HCT116 (cell line): ENCODE results near the gene HLA-F. TPM values are rescaled to one million over a fixed set of nuclear protein-coding genes. Genes with fewer than 3 reads are reported as not detected.

ENCODE experiments used
- ATAC-seq: fragments of 200-7000 bp; cut with Tn5 transposase; 2 replicates; pipeline ENCODE4 v1.9.1; 2020; ENCODE audit warnings: mild to moderate bottlenecking, moderate library complexity
- BruUV-seq: library from RNA; stranded (reverse); fragments of 400-500 nt; replicated peaks from 2 replicates; lab custom pipeline; 2021; lab: Mats Ljungman, UMichigan
- CTCF ChIA-PET: fragments of 300-600 bp; sonication (Branson Sonifier 250); formaldehyde crosslinking; loops from one replicate; lab custom pipeline; 2021; ENCODE audit warnings: antibody characterized with exemption; lab: Charles Lee
- POLR2A ChIA-PET: fragments of 300-600, 350-600 bp; sonication (Branson Sonifier 250); formaldehyde crosslinking; loops from one replicate; lab custom pipeline; 2021; ENCODE audit warnings: antibody characterized with exemption; lab: Charles Lee
- RAD21 ChIA-PET, 2 experiments: fragments of 300-600 bp; sonication (Branson Sonifier 250); formaldehyde crosslinking; loops; one replicate each; lab custom pipeline; 2023; ENCODE audit warnings: low total read pairs in 2 of 2; ENCODE audit not compliant: uncharacterized antibody in 2 of 2, unreplicated experiment in 2 of 2, low non-redundant PET in 1 of 2; lab: Charles Lee
- DNase-seq: peaks from one replicate; pipeline ENCODE4 v3.0.0-alpha.2; 2010; ENCODE audit warnings: low read depth, low spot score
- H2AFZ ChIP-seq: fragments of 200-600 bp; shearing (Covaris generic), sonication (generic); 2 replicates; pipeline ENCODE4 v1.6.1; 2017; ENCODE audit warnings: low read depth, mixed run types, mixed read lengths, antibody characterized with exemption, low read length; ENCODE audit not compliant: poor library complexity, severe bottlenecking
- H3K27ac ChIP-seq: 2 replicates; pipeline ENCODE4 v1.5.1; 2012; ENCODE audit warnings: low read depth, low read length
- H3K27me3 ChIP-seq: fragments of 200-600 bp; sonication (generic); 2 replicates; pipeline ENCODE4 v1.6.1; 2016; ENCODE audit warnings: mixed run types, low read length, mixed read lengths; ENCODE audit not compliant: insufficient read depth
- H3K36me3 ChIP-seq, 2 experiments: fragments of 200-500 bp in 1 of 2; fragments of 200-600 bp in 1 of 2; sonication (Bioruptor generic) in 1 of 2; sonication (generic) in 1 of 2; 2 replicates each; pipeline versions ENCODE4 v1.5.1 to v1.6.1; 2014 to 2016; ENCODE audit warnings: low read length in 2 of 2, inconsistent platforms in 1 of 2, mixed read lengths in 1 of 2, mixed run types in 1 of 2; ENCODE audit not compliant: insufficient read depth in 2 of 2, control insufficient read depth in 1 of 2
- H3K4me1 ChIP-seq, 2 experiments: fragments of 200-600 bp in 1 of 2; sonication (generic) in 1 of 2; 2 replicates each; pipeline versions ENCODE4 v1.5.1 to v1.6.1; 2012 to 2017; ENCODE audit warnings: low read length in 2 of 2, inconsistent platforms in 1 of 2, mild to moderate bottlenecking in 1 of 2, mixed read lengths in 1 of 2, mixed run types in 1 of 2, moderate library complexity in 1 of 2; ENCODE audit not compliant: insufficient read depth in 2 of 2, control insufficient read depth in 1 of 2
- H3K4me2 ChIP-seq: fragments of 200-600 bp; sonication (generic); 2 replicates; pipeline ENCODE4 v1.6.1; 2017; ENCODE audit warnings: mixed run types, low read length, mixed read lengths
- H3K4me3 ChIP-seq, 2 experiments: fragments of 200-600 bp in 1 of 2; sonication (generic) in 1 of 2; replicated peaks in 1 of 2; 2 replicates each; pipeline ENCODE4 v1.5.1; 2011 to 2016; ENCODE audit warnings: low read length in 2 of 2, control low read depth in 1 of 2, low read depth in 1 of 2, mild to moderate bottlenecking in 1 of 2, mixed read lengths in 1 of 2, mixed run types in 1 of 2
- H3K79me2 ChIP-seq: fragments of 200-600 bp; sonication (generic); 2 replicates; pipeline ENCODE4 v1.6.1; 2017; ENCODE audit warnings: mild to moderate bottlenecking, mixed run types, low read length, moderate library complexity, mixed read lengths; ENCODE audit not compliant: insufficient read depth
- H3K9ac ChIP-seq: fragments of 200-600 bp; sonication (generic); 2 replicates; pipeline ENCODE4 v1.6.1; 2016; ENCODE audit warnings: low read length, mixed read lengths
- H3K9me2 ChIP-seq: fragments of 200-600 bp; sonication (generic), shearing (Covaris generic); 2 replicates; pipeline ENCODE4 v1.6.1; 2017; ENCODE audit warnings: mixed run types, mild to moderate bottlenecking, moderate library complexity; ENCODE audit not compliant: insufficient read depth
- H3K9me3 ChIP-seq, 2 experiments: fragments of 200-500 bp in 1 of 2; fragments of 200-600 bp in 1 of 2; sonication (Bioruptor generic) in 1 of 2; sonication (generic) in 1 of 2; 2 replicates each; pipeline ENCODE4 v1.6.1; 2014 to 2017; ENCODE audit warnings: low read length in 2 of 2, mixed read lengths in 2 of 2, inconsistent platforms in 1 of 2, low read depth in 1 of 2, mild to moderate bottlenecking in 1 of 2, mixed run types in 1 of 2, moderate library complexity in 1 of 2; ENCODE audit not compliant: control insufficient read depth in 1 of 2, insufficient read depth in 1 of 2
- H4K20me1 ChIP-seq: fragments of 200-600 bp; sonication (generic), shearing (Covaris generic); 2 replicates; pipeline ENCODE4 v1.6.1; 2017; ENCODE audit warnings: mixed run types, mild to moderate bottlenecking, moderate library complexity; ENCODE audit not compliant: insufficient read depth
- CEBPB ChIP-seq: IDR thresholded peaks from 2 replicates; pipeline ENCODE4 v1.6.1; 2012; ENCODE audit warnings: low read depth
- EGR1 ChIP-seq: IDR thresholded peaks from 2 replicates; pipeline ENCODE4 v1.6.1; 2012; ENCODE audit warnings: low read depth
- ELF1 ChIP-seq: IDR thresholded peaks from 2 replicates; pipeline ENCODE4 v1.6.1; 2012; ENCODE audit warnings: low read depth, borderline replicate concordance
- FOSL1 ChIP-seq: IDR thresholded peaks from 2 replicates; pipeline ENCODE4 v1.6.1; 2012; ENCODE audit warnings: low read depth
- POLR2A ChIP-seq: IDR thresholded peaks from 2 replicates; pipeline ENCODE4 v1.7.0; 2011; ENCODE audit warnings: borderline replicate concordance; ENCODE audit not compliant: insufficient read depth, insufficient read length; ENCODE audit errors: extremely low read depth
- POLR2AphosphoS5 ChIP-seq: IDR thresholded peaks from 2 replicates; pipeline ENCODE4 v1.6.1; 2011; ENCODE audit warnings: mild to moderate bottlenecking, low read depth, low read length, moderate library complexity
- SRF ChIP-seq: IDR thresholded peaks from 2 replicates; pipeline ENCODE4 v1.6.1; 2012; ENCODE audit warnings: low read depth
- YY1 ChIP-seq: IDR thresholded peaks from 2 replicates; pipeline ENCODE4 v1.6.1; 2011; ENCODE audit warnings: low read length, low read depth, moderate library complexity, mild to moderate bottlenecking; ENCODE audit not compliant: insufficient replicate concordance; ENCODE audit errors: extremely low read depth
- ZNF274 ChIP-seq: fragments of 200-500 bp; sonication (Bioruptor generic); IDR thresholded peaks from 2 replicates; pipeline ENCODE4 v1.6.1; 2014; ENCODE audit warnings: mild to moderate bottlenecking, low read depth, low read length, inconsistent platforms
- intact Hi-C: fragments of 100-400 bp; cut with micrococcal nuclease; formaldehyde crosslinking; loops from 2 replicates; pipeline ENCODE4 v1.10.0; 2022
- total RNA-seq: library from RNA; stranded (reverse); gene quantifications from one replicate; pipeline ENCODE4 v1.2.1, GENCODE V29; 2021; ENCODE audit not compliant: unreplicated experiment
- TF ChIP-seq, protein P1 (sequence below): IDR thresholded peaks from 2 replicates; pipeline ENCODE4 v1.6.1; 2012
- TF ChIP-seq, protein P2 (sequence below), 3 experiments: fragments of 200-600 bp in 1 of 3; sonication (generic) in 1 of 3; IDR thresholded peaks in 2 of 3; conservative IDR thresholded peaks in 1 of 3; 2 replicates each; pipeline ENCODE4 v1.5.1; 2012 to 2017; ENCODE audit warnings: low read depth in 2 of 3, low read length in 2 of 3, antibody characterized with exemption in 1 of 3, borderline replicate concordance in 1 of 3, control low read depth in 1 of 3, mild to moderate bottlenecking in 1 of 3, mixed read lengths in 1 of 3, mixed run types in 1 of 3, moderate library complexity in 1 of 3; ENCODE audit not compliant: insufficient read depth in 1 of 3

HLA-F gene
- total RNA-seq, 1 experiment from 2014 or later, result 24.6 TPM

DNA sequence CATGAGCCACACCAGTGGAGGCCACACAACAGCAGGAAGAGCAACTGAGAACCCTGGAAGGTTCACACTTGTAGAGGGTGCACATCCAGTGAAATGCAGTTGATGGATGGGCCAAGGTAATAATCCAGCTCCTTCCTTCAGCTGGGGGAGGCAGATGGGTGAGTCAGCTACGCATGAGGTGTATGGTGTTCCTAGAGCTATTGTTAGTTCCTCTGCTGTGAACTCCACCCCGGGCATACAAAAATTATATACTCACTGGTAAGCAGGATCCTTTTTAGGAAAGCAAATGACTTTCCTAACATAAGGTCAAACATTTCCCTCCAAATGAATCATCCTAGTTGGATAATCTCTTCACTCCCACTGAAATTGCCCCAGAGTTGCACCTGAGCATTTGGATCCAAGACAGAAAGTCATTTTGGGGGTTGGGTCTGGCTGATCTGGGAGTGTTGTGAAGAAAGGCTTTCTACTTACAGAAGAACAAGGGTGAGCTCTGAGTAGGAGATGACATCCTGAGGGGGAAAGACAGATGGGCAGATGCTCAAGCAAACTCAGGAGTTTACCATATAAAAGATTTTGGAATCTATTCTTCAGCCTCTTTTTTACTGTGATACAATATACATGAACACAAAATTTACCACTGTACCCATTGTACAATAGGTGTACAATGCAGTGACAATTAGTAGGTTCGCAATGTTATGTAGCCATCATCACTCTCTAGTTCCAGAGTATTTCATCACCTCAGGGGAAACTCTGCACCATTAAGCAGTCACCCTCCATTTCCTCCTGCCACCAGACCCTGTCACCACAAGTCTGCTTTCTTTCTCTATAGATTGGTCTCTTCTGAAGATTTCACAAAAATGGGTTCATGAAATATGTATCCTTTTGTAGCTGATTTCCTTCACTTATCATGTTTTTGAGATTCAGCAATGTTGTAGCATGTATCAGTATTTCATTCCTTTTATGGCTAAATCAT, 11.1 kb downstream of the HLA-F start:
- no peaks in the 10 kb centered on the region for H3K36me3 ChIP-seq
- no peaks in the 10 kb centered on the region for H3K27me3 ChIP-seq
- POLR2A ChIA-PET, result no interaction called here
- BruUV-seq, result no TSS peak
- RAD21 ChIA-PET, result no interaction called here
- H3K79me2 ChIP-seq, result no peaks in the 10 kb centered on the region
- no peaks in the 10 kb centered on the region for H3K4me1 ChIP-seq
- H4K20me1 ChIP-seq, result no peaks in the 10 kb centered on the region
- no peaks in the 10 kb centered on the region for H3K9me2 ChIP-seq
- DNase-seq, result no peak
- no peak for ATAC-seq
- no peak for TF ChIP-seq ELF1
- no peak for TF ChIP-seq POLR2A
- no peak for TF ChIP-seq POLR2AphosphoS5
- no peak for TF ChIP-seq CEBPB
- TF ChIP-seq, protein P1, sequence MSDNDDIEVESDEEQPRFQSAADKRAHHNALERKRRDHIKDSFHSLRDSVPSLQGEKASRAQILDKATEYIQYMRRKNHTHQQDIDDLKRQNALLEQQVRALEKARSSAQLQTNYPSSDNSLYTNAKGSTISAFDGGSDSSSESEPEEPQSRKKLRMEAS, result no peak
- TF ChIP-seq SRF, result no peak
- no peak for TF ChIP-seq YY1
- no peak overlapping the region for H3K4me3 ChIP-seq
- intact Hi-C loops, result no loop called here
- CTCF ChIA-PET, result interaction anchor here (1.5 kb wide), 1 partner anchor 18 kb away, joined by 3 read pairs; no protein-coding TSS in a partner anchor
- no peak overlapping the region for H2AFZ ChIP-seq
- H3K9me3 ChIP-seq, result no peaks in the 10 kb centered on the region
- no peak overlapping the region for H3K9ac ChIP-seq
- H3K27ac ChIP-seq, result no peak overlapping the region
- H3K4me2 ChIP-seq, result no peak overlapping the region

- H3K27me3 ChIP-seq, result no peaks in the 10 kb centered on the region
- no peak overlapping the region for H3K4me3 ChIP-seq
- no peaks in the 10 kb centered on the region for H3K79me2 ChIP-seq
- POLR2A ChIA-PET, result no interaction called here
- intact Hi-C loops, result no loop called here
- H3K27ac ChIP-seq, result no peak overlapping the region
- no peaks in the 10 kb centered on the region for H3K4me1 ChIP-seq
- no peak overlapping the region for H3K9ac ChIP-seq
- no peaks in the 10 kb centered on the region for H3K36me3 ChIP-seq
- CTCF ChIA-PET, result interaction anchor here (0.9 to 2.3 kb wide), 2 partner anchors 12 to 98 kb away, joined by 3 to 17 read pairs; no protein-coding TSS in a partner anchor
- no TSS peak for BruUV-seq
- H3K4me2 ChIP-seq, result no peak overlapping the region
- ATAC-seq (no peak), DNase-seq (no peak)
- H3K9me3 ChIP-seq, result no peaks in the 10 kb centered on the region
- H2AFZ ChIP-seq, result no peak overlapping the region
- H3K9me2 ChIP-seq, result no peaks in the 10 kb centered on the region
- RAD21 ChIA-PET, result no interaction called here
- H4K20me1 ChIP-seq, result no peaks in the 10 kb centered on the region
- no peak for TF ChIP-seq FOSL1
- TF ChIP-seq SRF, result no peak
- TF ChIP-seq POLR2AphosphoS5, result no peak
- no peak for TF ChIP-seq POLR2A
- TF ChIP-seq, protein P2, sequence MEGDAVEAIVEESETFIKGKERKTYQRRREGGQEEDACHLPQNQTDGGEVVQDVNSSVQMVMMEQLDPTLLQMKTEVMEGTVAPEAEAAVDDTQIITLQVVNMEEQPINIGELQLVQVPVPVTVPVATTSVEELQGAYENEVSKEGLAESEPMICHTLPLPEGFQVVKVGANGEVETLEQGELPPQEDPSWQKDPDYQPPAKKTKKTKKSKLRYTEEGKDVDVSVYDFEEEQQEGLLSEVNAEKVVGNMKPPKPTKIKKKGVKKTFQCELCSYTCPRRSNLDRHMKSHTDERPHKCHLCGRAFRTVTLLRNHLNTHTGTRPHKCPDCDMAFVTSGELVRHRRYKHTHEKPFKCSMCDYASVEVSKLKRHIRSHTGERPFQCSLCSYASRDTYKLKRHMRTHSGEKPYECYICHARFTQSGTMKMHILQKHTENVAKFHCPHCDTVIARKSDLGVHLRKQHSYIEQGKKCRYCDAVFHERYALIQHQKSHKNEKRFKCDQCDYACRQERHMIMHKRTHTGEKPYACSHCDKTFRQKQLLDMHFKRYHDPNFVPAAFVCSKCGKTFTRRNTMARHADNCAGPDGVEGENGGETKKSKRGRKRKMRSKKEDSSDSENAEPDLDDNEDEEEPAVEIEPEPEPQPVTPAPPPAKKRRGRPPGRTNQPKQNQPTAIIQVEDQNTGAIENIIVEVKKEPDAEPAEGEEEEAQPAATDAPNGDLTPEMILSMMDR (IDR thresholded peaks at IDR 0.05 in 2 of 3, conservative IDR thresholded peaks at IDR 0.05 in 1 of 3; ENCODE audit: borderline replicate concordance in 1 of 3, insufficient read depth in 1 of 3, low read depth in 2 of 3, low read length in 2 of 3), result no peak
- TF ChIP-seq EGR1, result no peak
- no peak for TF ChIP-seq ZNF274
- no peak for TF ChIP-seq YY1
Observed at GRCh38 chr6:29736563-29736962, 13.3 kb downstream of the HLA-F start.
